ENCODE measurements around the gene CCDC148.

GRCh38 chr2:158486150-158486969 lies 29.8 kb upstream of the CCDC148 start:
- no peak for TF ChIP-seq CTCF (conservative IDR thresholded peaks at IDR 0.05; ENCODE audit: low read depth, low read length)
- TF ChIP-seq EZH2phosphoT487 (IDR thresholded peaks at IDR 0.05; ENCODE audit: borderline replicate concordance, low read length) = no peak
- TF ChIP-seq EZH2 (IDR thresholded peaks at IDR 0.05; ENCODE audit: low read length, unreplicated experiment) = no peak

Data from PC-3 (cell line).